ENCODE results near the gene DOCK4.
A peak's percentile ranks its signal among the peaks of the same experiment; 100 is the strongest.

Gene DOCK4

GRCh38 chr7:111788286-111789047 is 417.7 kb downstream of the DOCK4 start:
- no peak for DNase-seq

GRCh38 chr7:111787741-111788140 is 418.5 kb downstream of the DOCK4 start:
- no peak for DNase-seq

GRCh38 chr7:111787099-111787498 is 419.1 kb downstream of the DOCK4 start:
- no peak for DNase-seq

- DNase-seq: no peak
These were observed 421.1 kb downstream of the DOCK4 start for GRCh38 chr7:111785076-111785475.

- DNase-seq: no peak
These were observed 421.9 kb downstream of the DOCK4 start for GRCh38 chr7:111784296-111784695.

- no peak for DNase-seq
These were observed 422.3 kb downstream of the DOCK4 start for GRCh38 chr7:111783854-111784253.

GRCh38 chr7:111780527-111780926 is 425.7 kb downstream of the DOCK4 start:
- no peak for DNase-seq

- no peak for DNase-seq
These were observed 431.0 kb downstream of the DOCK4 start for GRCh38 chr7:111775206-111775605.

- no peak for DNase-seq
These were observed 433.5 kb downstream of the DOCK4 start for GRCh38 chr7:111772716-111773115.

- DNase-seq: no peak
These were observed 434.6 kb downstream of the DOCK4 start for GRCh38 chr7:111771638-111772037.

GRCh38 chr7:111770116-111770515 is 436.1 kb downstream of the DOCK4 start:
- no peak for DNase-seq

GRCh38 chr7:111765751-111766643 is 440.2 kb downstream of the DOCK4 start:
- no peak for DNase-seq

- DNase-seq: no peak
These were observed 442.9 kb downstream of the DOCK4 start for GRCh38 chr7:111763221-111763801.

- DNase-seq: no peak
These were observed 443.4 kb downstream of the DOCK4 start for GRCh38 chr7:111762799-111763198.

GRCh38 chr7:111762211-111762610 is 444.0 kb downstream of the DOCK4 start:
- no peak for DNase-seq

GRCh38 chr7:111760043-111760442 is 446.2 kb downstream of the DOCK4 start:
- DNase-seq: no peak

GRCh38 chr7:111758332-111758731 is 447.9 kb downstream of the DOCK4 start:
- no peak for DNase-seq

- DNase-seq: no peak
These were observed 449.5 kb downstream of the DOCK4 start for GRCh38 chr7:111756687-111757178.

GRCh38 chr7:111755383-111755782 is 450.8 kb downstream of the DOCK4 start:
- DNase-seq: no peak

- DNase-seq: no peak
These were observed 452.2 kb downstream of the DOCK4 start for GRCh38 chr7:111753968-111754367.

- peak; percentile 47 for DNase-seq
These were observed 454.1 kb downstream of the DOCK4 start for GRCh38 chr7:111752022-111752582.

GRCh38 chr7:111750878-111751277 is 455.3 kb downstream of the DOCK4 start:
- DNase-seq: no peak

- DNase-seq: no peak
These were observed 456.0 kb downstream of the DOCK4 start for GRCh38 chr7:111750228-111750627.

All from activated CD4-positive, alpha-beta T cell treated with anti-CD3 and anti-CD28 coated beads, Interleukin-2, amount 50 U/mL, for 1 hour (primary cell).